Hepatocyte (in vitro differentiated cells): Measurements from ENCODE around the gene IMMP2L. TPM values are rescaled to one million over a fixed set of nuclear protein-coding genes. Genes with fewer than 3 reads are reported as not detected.

ENCODE experiments used
- DNase-seq: peaks from one replicate; pipeline ENCODE4 v3.0.0-alpha.2; 2016; ENCODE audit warnings: low spot score
- H2AFZ ChIP-seq: fragments of 200-600 bp; sonication (generic); 2 replicates; pipeline ENCODE4 v1.6.0; 2016; ENCODE audit warnings: antibody characterized with exemption, mild to moderate bottlenecking
- H3K27ac ChIP-seq: fragments of 200-600 bp; sonication (generic); 2 replicates; pipeline ENCODE4 v1.5.1; 2016; ENCODE audit warnings: mild to moderate bottlenecking
- H3K27me3 ChIP-seq: fragments of 200-600 bp; sonication (generic); 2 replicates; pipeline ENCODE4 v1.6.1; 2016
- H3K36me3 ChIP-seq: fragments of 200-600 bp; sonication (generic); replicated peaks from 2 replicates; pipeline ENCODE4 v1.5.1; 2016; ENCODE audit warnings: low read depth; ENCODE audit not compliant: insufficient read depth
- H3K4me1 ChIP-seq: fragments of 200-600 bp; sonication (generic); 2 replicates; pipeline ENCODE4 v1.5.1; 2016; ENCODE audit warnings: mild to moderate bottlenecking, moderate library complexity; ENCODE audit not compliant: insufficient read depth
- H3K4me2 ChIP-seq: fragments of 200-600 bp; sonication (generic); 2 replicates; pipeline ENCODE4 v1.6.0; 2016
- H3K4me3 ChIP-seq: fragments of 200-600 bp; sonication (generic); 2 replicates; pipeline ENCODE4 v1.5.1; 2016; ENCODE audit warnings: mild to moderate bottlenecking
- H3K79me2 ChIP-seq: fragments of 200-600 bp; sonication (generic); 2 replicates; pipeline ENCODE4 v1.6.0; 2017; ENCODE audit warnings: mild to moderate bottlenecking
- H3K9me2 ChIP-seq: fragments of 200-600 bp; sonication (generic); replicated peaks from 2 replicates; pipeline ENCODE4 v1.6.0; 2017; ENCODE audit warnings: mild to moderate bottlenecking; ENCODE audit not compliant: insufficient read depth
- H3K9me3 ChIP-seq: fragments of 200-600 bp; sonication (generic); 2 replicates; pipeline ENCODE4 v1.5.1; 2016; ENCODE audit warnings: low read depth, mild to moderate bottlenecking
- H4K20me1 ChIP-seq: fragments of 200-600 bp; sonication (generic); 2 replicates; pipeline ENCODE4 v1.6.0; 2016; ENCODE audit warnings: mild to moderate bottlenecking; ENCODE audit not compliant: insufficient read depth, poor library complexity, severe bottlenecking
- CTCF ChIP-seq: fragments of 200-600 bp; sonication (generic); IDR thresholded peaks from 2 replicates; pipeline ENCODE4 v1.5.1; 2016; ENCODE audit warnings: antibody characterized with exemption, mild to moderate bottlenecking; ENCODE audit not compliant: poor library complexity
- EZH2 ChIP-seq: fragments of 200-600 bp; sonication (generic); IDR thresholded peaks from 2 replicates; pipeline ENCODE4 v1.6.1; 2016; ENCODE audit warnings: antibody characterized with exemption, mild to moderate bottlenecking, borderline replicate concordance
- EZH2phosphoT487 ChIP-seq: fragments of 200-600 bp; sonication (generic); IDR thresholded peaks from one replicate; pipeline ENCODE4 v1.6.1; 2018; ENCODE audit warnings: antibody characterized with exemption, mild to moderate bottlenecking, low read depth, moderate library complexity; ENCODE audit not compliant: unreplicated experiment, severe bottlenecking
- WGBS: methylation state at CpG from one replicate; pipeline ENCODE4 v1.1.6; 2016; ENCODE audit warnings: low lambda C conversion rate; ENCODE audit errors: missing lambda C conversion rate; 5-methylcytosine and 5-hydroxymethylcytosine counted together
- polyA plus RNA-seq: library from polyadenylated mRNA; unstranded; fragments of >200 nt; fragmentation: Nextera tagmentation; extraction: Ambion mirVana; gene quantifications from 2 replicates; pipeline ENCODE4 v1.2.1, GENCODE V29; 2016
- total RNA-seq: library from RNA; depleted of rRNA; stranded (reverse); fragments of >200 nt; gene quantifications from 2 replicates; pipeline ENCODE4 v1.2.3, GENCODE V29; 2014

The IMMP2L gene
- total and polyA plus RNA-seq, 2 experiments from 2014 or later = 13.3 to 17.6 TPM

DNA sequence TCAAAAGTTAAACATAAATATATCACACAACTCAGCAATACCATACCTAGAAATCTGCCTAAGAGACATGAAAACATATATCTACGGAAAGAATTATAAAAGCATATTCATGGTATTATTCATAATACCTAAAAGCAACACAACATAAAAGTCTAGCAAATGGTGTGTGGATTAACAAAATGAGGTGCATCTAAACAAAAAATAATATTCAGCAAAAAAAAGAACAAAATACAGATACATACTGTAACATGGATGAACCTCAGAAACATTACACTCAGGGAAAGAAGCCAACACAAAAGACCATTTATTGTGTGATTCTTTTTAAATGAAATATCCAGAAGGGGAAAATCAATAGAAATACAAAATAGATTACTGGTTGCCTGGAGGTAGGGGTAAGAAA lies 155.0 kb downstream of the IMMP2L start:
- Histone ChIP-seq H3K27ac (no peak overlapping the region), H3K27me3 (no peaks in the 10 kb centered on the region), H2AFZ (no peak overlapping the region), H3K4me1 (no peaks in the 10 kb centered on the region), H3K9me3 (no peaks in the 10 kb centered on the region), H3K4me2 (no peak overlapping the region), H3K9me2 (no peaks in the 10 kb centered on the region), H3K79me2 (no peaks in the 10 kb centered on the region), H3K36me3 (no peaks in the 10 kb centered on the region), H3K4me3 (no peak overlapping the region), H4K20me1 (no peaks in the 10 kb centered on the region)
- DNase-seq = no peak
- no peak for TF ChIP-seq CTCF
- no peak for TF ChIP-seq EZH2
- no peak for TF ChIP-seq EZH2phosphoT487
- WGBS = 100% methylated on average over 1 of the region's 1 CpG

- Histone ChIP-seq H3K4me1 (no peaks in the 10 kb centered on the region), H4K20me1 (no peaks in the 10 kb centered on the region), H3K9me2 (no peaks in the 10 kb centered on the region), H3K27me3 (no peaks in the 10 kb centered on the region), H3K36me3 (no peaks in the 10 kb centered on the region), H3K27ac (no peak overlapping the region), H2AFZ (no peak overlapping the region), H3K9me3 (no peaks in the 10 kb centered on the region), H3K79me2 (no peaks in the 10 kb centered on the region), H3K4me2 (no peak overlapping the region), H3K4me3 (no peak overlapping the region)
- no peak for TF ChIP-seq EZH2
- TF ChIP-seq CTCF = no peak
- no peak for TF ChIP-seq EZH2phosphoT487
- 97% methylated on average over 1 of the region's 1 CpG for WGBS
- DNase-seq = no peak
Observed at GRCh38 chr7:111405621-111406020, 156.7 kb downstream of the IMMP2L start.

GRCh38 chr7:111401516-111401915 lies 160.8 kb downstream of the IMMP2L start:
- Histone ChIP-seq H2AFZ (no peak overlapping the region), H3K9me2 (no peaks in the 10 kb centered on the region), H3K4me1 (no peaks in the 10 kb centered on the region), H3K9me3 (no peaks in the 10 kb centered on the region), H3K4me2 (no peak overlapping the region), H3K27ac (no peak overlapping the region), H3K27me3 (no peaks in the 10 kb centered on the region), H3K79me2 (no peaks in the 10 kb centered on the region), H3K4me3 (no peak overlapping the region), H3K36me3 (no peaks in the 10 kb centered on the region), H4K20me1 (no peaks in the 10 kb centered on the region)
- TF ChIP-seq CTCF = no peak
- no peak for TF ChIP-seq EZH2
- no peak for TF ChIP-seq EZH2phosphoT487
- DNase-seq = no peak
- WGBS = 85% methylated on average over 3 of the region's 3 CpGs

GRCh38 chr7:111400088-111400487 lies 162.2 kb downstream of the IMMP2L start:
- H2AFZ ChIP-seq = no peak overlapping the region
- no peak for DNase-seq
- H3K36me3 ChIP-seq = no peaks in the 10 kb centered on the region
- H3K4me3 ChIP-seq = no peak overlapping the region
- no peaks in the 10 kb centered on the region for H3K79me2 ChIP-seq
- no peaks in the 10 kb centered on the region for H3K9me3 ChIP-seq
- H3K4me2 ChIP-seq = no peak overlapping the region
- no peaks in the 10 kb centered on the region for H3K4me1 ChIP-seq
- no peaks in the 10 kb centered on the region for H3K27me3 ChIP-seq
- H4K20me1 ChIP-seq = no peaks in the 10 kb centered on the region
- WGBS = 71% methylated on average over 2 of the region's 2 CpGs
- no peak for TF ChIP-seq EZH2
- no peak for TF ChIP-seq EZH2phosphoT487
- no peak for TF ChIP-seq CTCF
- H3K27ac ChIP-seq = no peak overlapping the region
- H3K9me2 ChIP-seq = no peaks in the 10 kb centered on the region
